ENCODE data around the gene TARS1. TPM values are rescaled to one million over a fixed set of nuclear protein-coding genes. Genes with fewer than 3 reads are reported as not detected.

The TARS1 gene
- total RNA-seq, 4 donors from 2014 or later, result 62.8 to 77.6 (median 69.8) TPM

DNA sequence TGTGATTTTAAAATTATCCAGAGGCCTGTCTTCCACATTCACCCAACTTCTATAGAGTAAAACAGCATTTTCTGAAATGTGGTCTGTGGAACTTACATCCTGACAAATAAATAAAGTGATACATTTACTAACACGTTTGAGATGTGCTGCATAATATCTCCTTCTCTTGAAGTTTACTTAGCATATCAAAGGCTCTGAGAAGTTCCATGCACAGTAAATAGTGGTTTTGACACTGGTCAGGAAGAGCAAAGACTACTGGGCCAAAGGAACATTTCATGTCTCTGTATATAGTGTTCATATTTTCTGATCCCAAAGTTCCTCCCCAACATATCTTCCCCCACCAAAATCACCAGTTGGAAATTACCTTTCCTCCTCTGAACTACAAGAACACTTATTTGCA lies 30.5 kb upstream of the TARS1 start:
- ATAC-seq, result no peak
- DNase-seq, result no peak
- Histone ChIP-seq H3K27me3 (no peaks in the 10 kb centered on the region), H3K36me3 (no peaks in the 10 kb centered on the region), H3K4me1 (no peaks in the 10 kb centered on the region), H3K27ac (no peak overlapping the region), H3K9me3 (no peaks in the 10 kb centered on the region), H3K4me3 (no peak overlapping the region)
- TF ChIP-seq POLR2A (IDR thresholded peaks at IDR 0.05), result no peak
- TF ChIP-seq, protein P1, sequence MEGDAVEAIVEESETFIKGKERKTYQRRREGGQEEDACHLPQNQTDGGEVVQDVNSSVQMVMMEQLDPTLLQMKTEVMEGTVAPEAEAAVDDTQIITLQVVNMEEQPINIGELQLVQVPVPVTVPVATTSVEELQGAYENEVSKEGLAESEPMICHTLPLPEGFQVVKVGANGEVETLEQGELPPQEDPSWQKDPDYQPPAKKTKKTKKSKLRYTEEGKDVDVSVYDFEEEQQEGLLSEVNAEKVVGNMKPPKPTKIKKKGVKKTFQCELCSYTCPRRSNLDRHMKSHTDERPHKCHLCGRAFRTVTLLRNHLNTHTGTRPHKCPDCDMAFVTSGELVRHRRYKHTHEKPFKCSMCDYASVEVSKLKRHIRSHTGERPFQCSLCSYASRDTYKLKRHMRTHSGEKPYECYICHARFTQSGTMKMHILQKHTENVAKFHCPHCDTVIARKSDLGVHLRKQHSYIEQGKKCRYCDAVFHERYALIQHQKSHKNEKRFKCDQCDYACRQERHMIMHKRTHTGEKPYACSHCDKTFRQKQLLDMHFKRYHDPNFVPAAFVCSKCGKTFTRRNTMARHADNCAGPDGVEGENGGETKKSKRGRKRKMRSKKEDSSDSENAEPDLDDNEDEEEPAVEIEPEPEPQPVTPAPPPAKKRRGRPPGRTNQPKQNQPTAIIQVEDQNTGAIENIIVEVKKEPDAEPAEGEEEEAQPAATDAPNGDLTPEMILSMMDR (IDR thresholded peaks at IDR 0.05 in 4 of 5, conservative IDR thresholded peaks at IDR 0.05 in 1 of 5), result no peak
- in situ Hi-C loops (cut with MboI; ENCODE audit: low sequenced_read_pairs in 4 of 4) (no loop called here), intact Hi-C loops (cut with DNase I; ENCODE audit: low total_unique reads) (no loop called here)

DNA sequence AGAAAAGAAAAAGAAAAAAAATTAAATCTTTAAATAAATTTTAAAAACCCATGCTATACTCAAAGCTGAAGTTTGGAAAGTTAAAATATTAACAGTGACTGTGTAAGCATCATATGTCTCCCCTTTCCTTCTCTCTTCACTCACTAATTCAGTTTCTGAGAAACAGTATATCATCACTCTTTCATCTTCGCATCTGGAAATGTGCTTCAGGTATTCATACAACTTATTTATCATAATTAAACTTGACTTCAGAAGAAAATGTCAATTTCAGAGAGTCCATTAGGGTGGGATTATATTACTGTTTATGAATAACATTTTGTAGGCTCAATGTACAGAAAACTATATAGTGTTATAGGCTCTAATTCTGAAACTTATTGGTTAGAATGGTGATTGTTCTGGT lies 29.3 kb upstream of the TARS1 start:
- H3K4me1 ChIP-seq, result no peaks in the 10 kb centered on the region
- DNase-seq (no peak), ATAC-seq (no peak)
- intact Hi-C loops (cut with DNase I; ENCODE audit: low total_unique reads) (no loop called here), in situ Hi-C loops (cut with MboI; ENCODE audit: low sequenced_read_pairs in 4 of 4) (no loop called here)
- TF ChIP-seq POLR2A (IDR thresholded peaks at IDR 0.05), result no peak
- TF ChIP-seq, protein P1 (IDR thresholded peaks at IDR 0.05 in 4 of 5, conservative IDR thresholded peaks at IDR 0.05 in 1 of 5), result no peak
- H3K27me3 ChIP-seq, result no peaks in the 10 kb centered on the region
- no peak overlapping the region for H3K27ac ChIP-seq
- H3K9me3 ChIP-seq, result no peaks in the 10 kb centered on the region
- H3K4me3 ChIP-seq, result no peak overlapping the region
- H3K36me3 ChIP-seq, result no peaks in the 10 kb centered on the region

DNA sequence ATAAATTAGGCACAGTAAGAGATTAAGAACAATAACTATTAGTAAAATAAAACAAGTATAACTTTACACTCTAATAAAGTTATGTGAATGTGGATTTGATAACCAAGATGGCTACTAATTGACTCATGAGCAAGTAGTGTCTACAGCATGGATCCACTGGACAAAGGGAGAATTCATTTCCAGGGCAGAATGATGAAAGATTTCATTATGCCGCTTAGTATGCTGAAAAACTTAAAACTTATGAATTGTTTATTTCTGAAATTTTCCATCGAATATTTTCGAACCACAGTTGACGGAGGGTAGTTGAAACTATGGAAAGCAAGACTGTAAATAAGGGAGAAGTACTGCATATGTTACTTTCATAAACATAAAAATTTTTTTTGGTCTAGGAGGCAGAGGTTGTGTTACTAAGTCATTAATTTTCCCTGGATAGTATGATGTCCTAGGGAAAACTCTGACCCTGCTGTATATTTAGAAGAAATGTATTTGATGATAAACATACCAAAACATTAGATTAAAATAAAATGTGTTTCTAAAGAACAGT lies 24.9 kb upstream of the TARS1 start:
- in situ Hi-C loops (cut with MboI; ENCODE audit: low sequenced_read_pairs in 4 of 4) (no loop called here), intact Hi-C loops (cut with DNase I; ENCODE audit: low total_unique reads) (no loop called here)
- Histone ChIP-seq H3K9me3 (no peaks in the 10 kb centered on the region), H3K4me3 (no peak overlapping the region), H3K27me3 (no peaks in the 10 kb centered on the region), H3K27ac (no peak overlapping the region), H3K4me1 (no peaks in the 10 kb centered on the region), H3K36me3 (no peaks in the 10 kb centered on the region)
- DNase-seq (no peak), ATAC-seq (no peak)
- TF ChIP-seq, protein P1 (IDR thresholded peaks at IDR 0.05 in 4 of 5, conservative IDR thresholded peaks at IDR 0.05 in 1 of 5), result no peak
- no peak for TF ChIP-seq POLR2A (IDR thresholded peaks at IDR 0.05)

DNA sequence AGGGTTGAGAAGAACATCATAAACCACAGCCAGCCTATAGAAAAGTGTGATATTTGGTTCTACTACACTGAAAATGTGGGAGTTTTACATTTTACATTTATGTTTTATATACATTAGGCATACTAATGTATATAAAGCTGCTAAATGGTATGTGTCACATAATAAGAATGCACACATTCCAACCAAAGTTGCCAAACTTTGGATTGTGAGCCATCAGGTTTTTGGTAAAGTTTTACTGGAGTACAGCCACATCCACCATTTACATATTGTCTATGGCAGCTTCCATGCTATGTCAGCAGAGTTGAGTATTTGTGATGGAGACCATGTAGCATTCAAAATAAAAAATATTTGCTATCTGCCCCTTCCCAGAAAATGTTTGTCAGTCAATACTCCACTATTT lies 23.1 kb upstream of the TARS1 start:
- intact Hi-C loops (cut with DNase I; ENCODE audit: low total_unique reads), result no loop called here
- DNase-seq, result no peak
- H3K4me1 ChIP-seq, result no peaks in the 10 kb centered on the region
- no peak overlapping the region for H3K27ac ChIP-seq
- TF ChIP-seq POLR2A (IDR thresholded peaks at IDR 0.05), result no peak
- TF ChIP-seq, protein P1 (IDR thresholded peaks at IDR 0.05 in 4 of 5, conservative IDR thresholded peaks at IDR 0.05 in 1 of 5), result no peak
- no peak for ATAC-seq
- no peaks in the 10 kb centered on the region for H3K9me3 ChIP-seq
- in situ Hi-C loops (cut with MboI; ENCODE audit: low sequenced_read_pairs in 4 of 4), result no loop called here
- H3K36me3 ChIP-seq, result no peaks in the 10 kb centered on the region
- H3K4me3 ChIP-seq, result no peak overlapping the region
- no peaks in the 10 kb centered on the region for H3K27me3 ChIP-seq

DNA sequence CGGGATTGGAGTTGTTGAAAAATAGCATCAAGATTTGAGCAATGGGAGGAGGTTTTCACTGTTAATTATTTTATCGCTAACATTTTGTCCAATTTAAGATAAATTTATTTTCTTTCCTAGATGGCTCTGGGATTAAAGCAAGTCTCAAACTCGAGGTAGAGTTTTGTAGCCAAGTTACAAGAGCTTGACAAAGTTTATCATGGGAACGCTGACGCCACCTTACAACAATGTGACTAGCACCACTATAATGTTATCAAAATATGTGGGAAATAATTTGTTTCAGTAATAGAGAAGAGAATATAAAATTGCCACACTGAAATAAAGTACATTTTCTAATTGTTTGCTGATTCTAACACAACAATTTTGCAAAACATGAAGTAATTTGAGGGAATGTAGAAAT lies 19.8 kb upstream of the TARS1 start:
- Histone ChIP-seq H3K27me3 (no peaks in the 10 kb centered on the region), H3K27ac (no peak overlapping the region), H3K9me3 (no peaks in the 10 kb centered on the region), H3K36me3 (no peaks in the 10 kb centered on the region), H3K4me1 (no peaks in the 10 kb centered on the region), H3K4me3 (no peak overlapping the region)
- no peak for ATAC-seq
- no peak for DNase-seq
- in situ Hi-C loops (cut with MboI; ENCODE audit: low sequenced_read_pairs in 4 of 4), result no loop called here
- intact Hi-C loops (cut with DNase I; ENCODE audit: low total_unique reads), result no loop called here
- TF ChIP-seq, protein P1 (IDR thresholded peaks at IDR 0.05 in 4 of 5, conservative IDR thresholded peaks at IDR 0.05 in 1 of 5), result no peak
- no peak for TF ChIP-seq POLR2A (IDR thresholded peaks at IDR 0.05)

All from gastrocnemius medialis (tissue), 4 donors.